Measurements from ENCODE around the gene CRYL1.

CRYL1 gene

GRCh38 chr13:20366056-20366455 is 159.6 kb downstream of the CRYL1 start:
- H3K4me3 ChIP-seq (replicated peaks; ENCODE audit: insufficient read depth, low read length), result no peak overlapping the region
- no peak for TF ChIP-seq CTCF (IDR thresholded peaks at IDR 0.05; ENCODE audit: insufficient read depth, low read length)
- TF ChIP-seq REST (IDR thresholded peaks at IDR 0.05; ENCODE audit: insufficient replicate concordance, low read depth), result no peak
- no peak for TF ChIP-seq GABPA (IDR thresholded peaks at IDR 0.05; ENCODE audit: low read depth)
- TF ChIP-seq POLR2AphosphoS5 (IDR thresholded peaks at IDR 0.05; ENCODE audit: low read depth), result no peak
- TF ChIP-seq SPI1 (IDR thresholded peaks at IDR 0.05; ENCODE audit: borderline replicate concordance, low read depth), result no peak
- H3K27me3 ChIP-seq (ENCODE audit: insufficient read depth, poor library complexity, severe bottlenecking), result no peaks in the 10 kb centered on the region
- peak in 1 of 2 experiments; percentile 26 for DNase-seq (ENCODE audit: low read depth in 1 of 2, low spot score in 1 of 2)
- H3K27ac ChIP-seq (replicated peaks), result no peak overlapping the region

- no peaks in the 10 kb centered on the region for H3K27me3 ChIP-seq (ENCODE audit: insufficient read depth, poor library complexity, severe bottlenecking)
- no peak overlapping the region for H3K4me3 ChIP-seq (replicated peaks; ENCODE audit: insufficient read depth, low read length)
- DNase-seq (ENCODE audit: low read depth in 1 of 2, low spot score in 1 of 2), result no peak
- TF ChIP-seq POLR2AphosphoS5 (IDR thresholded peaks at IDR 0.05; ENCODE audit: low read depth) (no peak), REST (IDR thresholded peaks at IDR 0.05; ENCODE audit: insufficient replicate concordance, low read depth) (no peak)
- no peak overlapping the region for H3K27ac ChIP-seq (replicated peaks)
These were observed 162.1 kb downstream of the CRYL1 start for GRCh38 chr13:20363603-20364002.

GRCh38 chr13:20363172-20363571 is 162.5 kb downstream of the CRYL1 start:
- Histone ChIP-seq H3K27ac (replicated peaks) (no peak overlapping the region), H3K27me3 (ENCODE audit: insufficient read depth, poor library complexity, severe bottlenecking) (no peaks in the 10 kb centered on the region), H3K4me3 (replicated peaks; ENCODE audit: insufficient read depth, low read length) (no peak overlapping the region)
- TF ChIP-seq POLR2AphosphoS5 (IDR thresholded peaks at IDR 0.05; ENCODE audit: low read depth), result no peak
- no peak for TF ChIP-seq GABPA (IDR thresholded peaks at IDR 0.05; ENCODE audit: low read depth)
- TF ChIP-seq CTCF (IDR thresholded peaks at IDR 0.05; ENCODE audit: insufficient read depth, low read length), result no peak
- peak in 1 of 2 experiments; percentile 24 for DNase-seq (ENCODE audit: low read depth in 1 of 2, low spot score in 1 of 2)

GRCh38 chr13:20362484-20363041 is 163.1 kb downstream of the CRYL1 start:
- TF ChIP-seq POLR2AphosphoS5 (IDR thresholded peaks at IDR 0.05; ENCODE audit: low read depth) (no peak), SPI1 (IDR thresholded peaks at IDR 0.05; ENCODE audit: borderline replicate concordance, low read depth) (no peak), GABPA (IDR thresholded peaks at IDR 0.05; ENCODE audit: low read depth) (no peak), CTCF (IDR thresholded peaks at IDR 0.05; ENCODE audit: insufficient read depth, low read length) (no peak), REST (IDR thresholded peaks at IDR 0.05; ENCODE audit: insufficient replicate concordance, low read depth) (no peak)
- Histone ChIP-seq H3K27me3 (ENCODE audit: insufficient read depth, poor library complexity, severe bottlenecking) (no peaks in the 10 kb centered on the region), H3K27ac (replicated peaks) (no peak overlapping the region), H3K4me3 (replicated peaks; ENCODE audit: insufficient read depth, low read length) (no peak overlapping the region)
- no peak for DNase-seq (ENCODE audit: low read depth in 1 of 2, low spot score in 1 of 2)
